WTC11 (cell line): ENCODE data around the gene TBC1D22A. TPM values are rescaled to one million over a fixed set of nuclear protein-coding genes. Genes with fewer than 3 reads are reported as not detected.

Experiments used
- ATAC-seq: fragments of 200-7000 bp; cut with Tn5 transposase; 2 replicates; pipeline ENCODE4 v1.10.0; 2021; ENCODE audit warnings: mild to moderate bottlenecking, moderate library complexity
- CTCF ChIA-PET: fragments of 300-600 bp; sonication (Branson Sonifier 250); formaldehyde crosslinking; loops from one replicate; lab custom pipeline; 2021; ENCODE audit warnings: antibody characterized with exemption; lab: Charles Lee
- POLR2A ChIA-PET: fragments of 350-600 bp; sonication (Branson Sonifier 250); formaldehyde crosslinking; loops from one replicate; lab custom pipeline; 2021; ENCODE audit warnings: antibody characterized with exemption; lab: Charles Lee
- DNase-seq: peaks from one replicate; pipeline ENCODE4 v3.0.0; 2021; ENCODE audit warnings: low spot score
- H3K27ac Mint-ChIP-seq: 2 replicates; pipeline ENCODE4 v1.8.0; 2021; ENCODE audit warnings: mixed read lengths
- H3K27me3 Mint-ChIP-seq: 2 replicates; pipeline ENCODE4 v1.8.0; 2021; ENCODE audit warnings: low read depth, mild to moderate bottlenecking, moderate library complexity, mixed read lengths
- H3K36me3 Mint-ChIP-seq: 2 replicates; pipeline ENCODE4 v1.8.0; 2021; ENCODE audit warnings: mixed read lengths
- H3K4me1 Mint-ChIP-seq: 2 replicates; pipeline ENCODE4 v1.8.0; 2022; ENCODE audit warnings: mixed read lengths
- H3K4me3 Mint-ChIP-seq: 2 replicates; pipeline ENCODE4 v1.8.0; 2021; ENCODE audit warnings: mild to moderate bottlenecking, moderate library complexity, mixed read lengths
- H3K9me3 Mint-ChIP-seq: 2 replicates; pipeline ENCODE4 v1.8.0; 2021; ENCODE audit warnings: mixed read lengths
- ATF1 ChIP-seq: sonication (generic); formaldehyde crosslinking; IDR thresholded peaks from 2 replicates; pipeline ENCODE4 v1.8.1; 2023; ENCODE audit warnings: mild to moderate bottlenecking, moderate library complexity, missing genetic modification reagents
- CBFB ChIP-seq: sonication (generic); formaldehyde crosslinking; IDR thresholded peaks from 2 replicates; pipeline ENCODE4 v1.8.1; 2022; ENCODE audit warnings: mild to moderate bottlenecking, low read depth, missing genetic modification reagents
- CREB1 ChIP-seq: sonication (generic); formaldehyde crosslinking; IDR thresholded peaks from 2 replicates; pipeline ENCODE4 v1.8.0; 2023; ENCODE audit warnings: mild to moderate bottlenecking, missing genetic modification reagents
- FOXJ3 ChIP-seq: sonication (generic); formaldehyde crosslinking; IDR thresholded peaks from 2 replicates; pipeline ENCODE4 v1.9.0; 2021; ENCODE audit warnings: missing genetic modification reagents, mild to moderate bottlenecking, borderline replicate concordance
- JUN ChIP-seq: sonication (generic); formaldehyde crosslinking; IDR thresholded peaks from 2 replicates; pipeline ENCODE4 v1.8.0; 2023; ENCODE audit warnings: mild to moderate bottlenecking, missing genetic modification reagents
- MYBL2 ChIP-seq: sonication (generic); formaldehyde crosslinking; IDR thresholded peaks from 2 replicates; pipeline ENCODE4 v1.8.1; 2023; ENCODE audit warnings: mild to moderate bottlenecking, moderate library complexity, missing genetic modification reagents
- NR1H2 ChIP-seq: sonication (generic); formaldehyde crosslinking; IDR thresholded peaks from 2 replicates; pipeline ENCODE4 v1.9.0; 2021; ENCODE audit warnings: mild to moderate bottlenecking, moderate library complexity, missing genetic modification reagents
- NR2C2 ChIP-seq: sonication (generic); formaldehyde crosslinking; IDR thresholded peaks from 2 replicates; pipeline ENCODE4 v1.8.0; 2022; ENCODE audit warnings: mild to moderate bottlenecking, missing genetic modification reagents
- OVOL2 ChIP-seq: fragments of 250-450 bp; sonication (Bioruptor Pico); IDR thresholded peaks from 2 replicates; pipeline ENCODE4 v1.9.0; 2021; ENCODE audit warnings: mild to moderate bottlenecking, borderline replicate concordance
- PRRX2 ChIP-seq: fragments of 250-450 bp; sonication (Bioruptor Pico); IDR thresholded peaks from 2 replicates; pipeline ENCODE4 v1.8.0; 2021; ENCODE audit warnings: mild to moderate bottlenecking
- RORB ChIP-seq: fragments of 250-450 bp; sonication (Bioruptor Pico); IDR thresholded peaks from 2 replicates; pipeline ENCODE4 v1.9.0; 2021; ENCODE audit warnings: mild to moderate bottlenecking
- ZNF121 ChIP-seq: sonication (generic); formaldehyde crosslinking; IDR thresholded peaks from 2 replicates; pipeline ENCODE4 v1.8.0; 2023; ENCODE audit warnings: missing genetic modification reagents
- ZNF219 ChIP-seq: sonication (generic); formaldehyde crosslinking; IDR thresholded peaks from 2 replicates; pipeline ENCODE4 v1.8.0; 2023; ENCODE audit warnings: missing genetic modification reagents, mild to moderate bottlenecking, borderline replicate concordance
- ZNF671 ChIP-seq: fragments of 250-450 bp; sonication (Bioruptor Pico); IDR thresholded peaks from 2 replicates; pipeline ENCODE4 v1.8.0; 2021; ENCODE audit warnings: mild to moderate bottlenecking
- total RNA-seq: library from RNA; stranded (reverse); gene quantifications from 3 replicates; pipeline ENCODE4 v1.2.3, GENCODE V29; 2021
- TF ChIP-seq, protein P1 (sequence below): fragments of 250-450 bp; sonication (Bioruptor Pico); IDR thresholded peaks from 2 replicates; pipeline ENCODE4 v1.8.0; 2021; ENCODE audit warnings: mild to moderate bottlenecking
- TF ChIP-seq, protein P2 (sequence below): sonication (generic); formaldehyde crosslinking; IDR thresholded peaks from 2 replicates; pipeline ENCODE4 v1.8.1; 2022; ENCODE audit warnings: mild to moderate bottlenecking, missing genetic modification reagents, moderate library complexity, borderline replicate concordance
- TF ChIP-seq, protein P3 (sequence below): sonication (generic); formaldehyde crosslinking; IDR thresholded peaks from 2 replicates; pipeline ENCODE4 v1.8.1; 2023; ENCODE audit warnings: mild to moderate bottlenecking, missing genetic modification reagents, borderline replicate concordance
- TF ChIP-seq, protein P4 (sequence below): sonication (generic); formaldehyde crosslinking; IDR thresholded peaks from 2 replicates; pipeline ENCODE4 v1.8.0; 2022; ENCODE audit warnings: mild to moderate bottlenecking, missing genetic modification reagents
- TF ChIP-seq, protein P5 (sequence below): fragments of 250-450 bp; sonication (Bioruptor Pico); IDR thresholded peaks from 2 replicates; pipeline ENCODE4 v1.9.0; 2021; ENCODE audit warnings: mild to moderate bottlenecking
- TF ChIP-seq, protein P6 (sequence below): sonication (generic); formaldehyde crosslinking; IDR thresholded peaks from 2 replicates; pipeline ENCODE4 v1.8.0; 2023; ENCODE audit warnings: missing genetic modification reagents, mild to moderate bottlenecking, borderline replicate concordance
- TF ChIP-seq, protein P7 (sequence below): sonication (generic); formaldehyde crosslinking; IDR thresholded peaks from 2 replicates; pipeline ENCODE4 v1.8.0; 2023; ENCODE audit warnings: mild to moderate bottlenecking, missing genetic modification reagents

The TBC1D22A gene
- total RNA-seq, 1 experiment from 2014 or later: 18.1 TPM

DNA sequence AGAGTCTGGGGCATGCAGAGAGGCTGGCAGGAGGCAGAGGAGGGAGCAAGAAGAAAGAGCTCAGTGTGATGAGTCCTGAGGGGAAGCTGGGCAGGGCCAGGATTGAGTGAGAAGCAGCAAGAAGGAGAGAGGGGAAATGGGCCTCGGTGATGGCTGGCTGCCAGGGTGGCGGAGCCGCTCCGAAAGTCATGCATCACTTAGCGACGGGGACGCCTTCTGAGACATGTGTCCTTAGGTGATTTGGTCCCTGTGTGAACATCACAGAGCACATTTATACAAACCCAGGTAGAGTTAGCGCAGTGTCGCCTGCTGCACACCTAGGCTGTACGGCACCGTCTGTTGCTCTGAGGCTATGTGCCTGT is 15.1 kb downstream of the TBC1D22A start (continued):
- TF ChIP-seq, protein P1, sequence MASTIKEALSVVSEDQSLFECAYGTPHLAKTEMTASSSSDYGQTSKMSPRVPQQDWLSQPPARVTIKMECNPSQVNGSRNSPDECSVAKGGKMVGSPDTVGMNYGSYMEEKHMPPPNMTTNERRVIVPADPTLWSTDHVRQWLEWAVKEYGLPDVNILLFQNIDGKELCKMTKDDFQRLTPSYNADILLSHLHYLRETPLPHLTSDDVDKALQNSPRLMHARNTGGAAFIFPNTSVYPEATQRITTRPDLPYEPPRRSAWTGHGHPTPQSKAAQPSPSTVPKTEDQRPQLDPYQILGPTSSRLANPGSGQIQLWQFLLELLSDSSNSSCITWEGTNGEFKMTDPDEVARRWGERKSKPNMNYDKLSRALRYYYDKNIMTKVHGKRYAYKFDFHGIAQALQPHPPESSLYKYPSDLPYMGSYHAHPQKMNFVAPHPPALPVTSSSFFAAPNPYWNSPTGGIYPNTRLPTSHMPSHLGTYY (CRISPR knock-in tag): no peak
- TF ChIP-seq CREB1 (no peak), ZNF671 (CRISPR knock-in tag) (no peak)

DNA sequence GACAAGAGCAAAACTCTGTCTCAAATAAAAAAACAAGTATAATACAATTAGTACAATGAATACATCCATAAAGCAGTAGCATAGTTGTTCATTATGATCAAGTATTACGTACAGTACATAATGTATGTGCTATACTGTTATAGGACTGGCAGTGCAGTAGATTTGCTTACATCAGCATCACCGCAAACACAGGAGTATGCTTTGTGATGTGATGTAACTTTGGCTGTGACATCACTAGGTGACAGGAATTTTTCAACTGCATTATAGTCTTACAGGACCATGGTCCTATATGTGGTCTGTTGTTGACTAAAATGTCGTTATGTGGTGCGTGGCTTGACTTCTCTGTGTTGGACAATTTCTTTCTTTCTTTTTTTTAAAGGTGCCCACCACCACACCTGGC is 16.6 kb downstream of the TBC1D22A start:
- no peak for ATAC-seq
- Mint-ChIP-seq H3K4me3 (no peak overlapping the region), H3K36me3 (no peaks in the 10 kb centered on the region), H3K27me3 (no peaks in the 10 kb centered on the region), H3K27ac (no peak overlapping the region), H3K9me3 (no peaks in the 10 kb centered on the region), H3K4me1 (peaks cover 9% of the 10 kb centered on the region)
- no peak for DNase-seq
- TF ChIP-seq JUN (CRISPR knock-in tag) (no peak), ZNF121 (CRISPR knock-in tag) (no peak), FOXJ3 (no peak), CBFB (CRISPR knock-in tag) (no peak), RORB (CRISPR knock-in tag) (no peak), NR2C2 (CRISPR knock-in tag) (no peak), NR1H2 (CRISPR knock-in tag) (no peak), ATF1 (CRISPR knock-in tag) (no peak), PRRX2 (CRISPR knock-in tag) (no peak), MYBL2 (CRISPR knock-in tag) (no peak), ZNF219 (CRISPR knock-in tag) (no peak)
- TF ChIP-seq, protein P2, sequence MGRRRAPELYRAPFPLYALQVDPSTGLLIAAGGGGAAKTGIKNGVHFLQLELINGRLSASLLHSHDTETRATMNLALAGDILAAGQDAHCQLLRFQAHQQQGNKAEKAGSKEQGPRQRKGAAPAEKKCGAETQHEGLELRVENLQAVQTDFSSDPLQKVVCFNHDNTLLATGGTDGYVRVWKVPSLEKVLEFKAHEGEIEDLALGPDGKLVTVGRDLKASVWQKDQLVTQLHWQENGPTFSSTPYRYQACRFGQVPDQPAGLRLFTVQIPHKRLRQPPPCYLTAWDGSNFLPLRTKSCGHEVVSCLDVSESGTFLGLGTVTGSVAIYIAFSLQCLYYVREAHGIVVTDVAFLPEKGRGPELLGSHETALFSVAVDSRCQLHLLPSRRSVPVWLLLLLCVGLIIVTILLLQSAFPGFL: no peak
- TF ChIP-seq, protein P3, sequence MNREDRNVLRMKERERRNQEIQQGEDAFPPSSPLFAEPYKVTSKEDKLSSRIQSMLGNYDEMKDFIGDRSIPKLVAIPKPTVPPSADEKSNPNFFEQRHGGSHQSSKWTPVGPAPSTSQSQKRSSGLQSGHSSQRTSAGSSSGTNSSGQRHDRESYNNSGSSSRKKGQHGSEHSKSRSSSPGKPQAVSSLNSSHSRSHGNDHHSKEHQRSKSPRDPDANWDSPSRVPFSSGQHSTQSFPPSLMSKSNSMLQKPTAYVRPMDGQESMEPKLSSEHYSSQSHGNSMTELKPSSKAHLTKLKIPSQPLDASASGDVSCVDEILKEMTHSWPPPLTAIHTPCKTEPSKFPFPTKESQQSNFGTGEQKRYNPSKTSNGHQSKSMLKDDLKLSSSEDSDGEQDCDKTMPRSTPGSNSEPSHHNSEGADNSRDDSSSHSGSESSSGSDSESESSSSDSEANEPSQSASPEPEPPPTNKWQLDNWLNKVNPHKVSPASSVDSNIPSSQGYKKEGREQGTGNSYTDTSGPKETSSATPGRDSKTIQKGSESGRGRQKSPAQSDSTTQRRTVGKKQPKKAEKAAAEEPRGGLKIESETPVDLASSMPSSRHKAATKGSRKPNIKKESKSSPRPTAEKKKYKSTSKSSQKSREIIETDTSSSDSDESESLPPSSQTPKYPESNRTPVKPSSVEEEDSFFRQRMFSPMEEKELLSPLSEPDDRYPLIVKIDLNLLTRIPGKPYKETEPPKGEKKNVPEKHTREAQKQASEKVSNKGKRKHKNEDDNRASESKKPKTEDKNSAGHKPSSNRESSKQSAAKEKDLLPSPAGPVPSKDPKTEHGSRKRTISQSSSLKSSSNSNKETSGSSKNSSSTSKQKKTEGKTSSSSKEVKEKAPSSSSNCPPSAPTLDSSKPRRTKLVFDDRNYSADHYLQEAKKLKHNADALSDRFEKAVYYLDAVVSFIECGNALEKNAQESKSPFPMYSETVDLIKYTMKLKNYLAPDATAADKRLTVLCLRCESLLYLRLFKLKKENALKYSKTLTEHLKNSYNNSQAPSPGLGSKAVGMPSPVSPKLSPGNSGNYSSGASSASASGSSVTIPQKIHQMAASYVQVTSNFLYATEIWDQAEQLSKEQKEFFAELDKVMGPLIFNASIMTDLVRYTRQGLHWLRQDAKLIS (CRISPR knock-in tag): no peak
- TF ChIP-seq, protein P4, sequence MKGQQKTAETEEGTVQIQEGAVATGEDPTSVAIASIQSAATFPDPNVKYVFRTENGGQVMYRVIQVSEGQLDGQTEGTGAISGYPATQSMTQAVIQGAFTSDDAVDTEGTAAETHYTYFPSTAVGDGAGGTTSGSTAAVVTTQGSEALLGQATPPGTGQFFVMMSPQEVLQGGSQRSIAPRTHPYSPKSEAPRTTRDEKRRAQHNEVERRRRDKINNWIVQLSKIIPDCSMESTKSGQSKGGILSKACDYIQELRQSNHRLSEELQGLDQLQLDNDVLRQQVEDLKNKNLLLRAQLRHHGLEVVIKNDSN (CRISPR knock-in tag): no peak
- TF ChIP-seq, protein P5, sequence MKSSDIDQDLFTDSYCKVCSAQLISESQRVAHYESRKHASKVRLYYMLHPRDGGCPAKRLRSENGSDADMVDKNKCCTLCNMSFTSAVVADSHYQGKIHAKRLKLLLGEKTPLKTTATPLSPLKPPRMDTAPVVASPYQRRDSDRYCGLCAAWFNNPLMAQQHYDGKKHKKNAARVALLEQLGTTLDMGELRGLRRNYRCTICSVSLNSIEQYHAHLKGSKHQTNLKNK (CRISPR knock-in tag): no peak
- ChIA-PET POLR2A (no interaction called here), CTCF (interaction anchor here (2.0 kb wide), 1 partner anchor 20 kb away, joined by 10 read pairs; no protein-coding TSS in a partner anchor)

DNA sequence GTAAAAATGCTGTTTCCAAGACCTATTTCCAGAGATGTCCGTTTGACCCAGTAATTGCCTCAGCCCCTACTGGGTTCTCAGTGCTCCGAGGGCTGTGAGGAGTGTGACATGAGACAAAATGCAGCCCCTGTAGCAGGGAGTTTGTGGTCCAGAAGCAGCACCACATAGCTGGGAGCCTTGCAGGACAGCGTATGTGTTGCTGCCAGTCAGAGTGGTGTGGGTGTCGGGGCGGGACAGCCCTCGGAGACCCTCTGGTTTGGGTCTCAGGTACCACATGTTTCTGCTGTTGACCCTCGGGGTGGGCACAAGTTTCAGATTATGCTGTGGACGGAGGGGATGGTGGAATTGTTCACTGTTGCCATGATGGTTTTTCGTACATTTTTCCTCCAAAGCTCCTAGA is 17.2 kb downstream of the TBC1D22A start:
- ChIA-PET CTCF (interaction anchor here (1.2 to 2.0 kb wide), 2 partner anchors 19 to 24 kb away, joined by 7 to 10 read pairs; no protein-coding TSS in a partner anchor), POLR2A (no interaction called here)
- Mint-ChIP-seq H3K27me3 (no peaks in the 10 kb centered on the region), H3K27ac (no peak overlapping the region; the same call in 1 of the 2 replicates), H3K9me3 (no peaks in the 10 kb centered on the region), H3K36me3 (no peaks in the 10 kb centered on the region), H3K4me3 (no peak overlapping the region), H3K4me1 (peaks cover 4% of the 10 kb centered on the region)
- ATAC-seq (no peak), DNase-seq (no peak)
- TF ChIP-seq, protein P6, sequence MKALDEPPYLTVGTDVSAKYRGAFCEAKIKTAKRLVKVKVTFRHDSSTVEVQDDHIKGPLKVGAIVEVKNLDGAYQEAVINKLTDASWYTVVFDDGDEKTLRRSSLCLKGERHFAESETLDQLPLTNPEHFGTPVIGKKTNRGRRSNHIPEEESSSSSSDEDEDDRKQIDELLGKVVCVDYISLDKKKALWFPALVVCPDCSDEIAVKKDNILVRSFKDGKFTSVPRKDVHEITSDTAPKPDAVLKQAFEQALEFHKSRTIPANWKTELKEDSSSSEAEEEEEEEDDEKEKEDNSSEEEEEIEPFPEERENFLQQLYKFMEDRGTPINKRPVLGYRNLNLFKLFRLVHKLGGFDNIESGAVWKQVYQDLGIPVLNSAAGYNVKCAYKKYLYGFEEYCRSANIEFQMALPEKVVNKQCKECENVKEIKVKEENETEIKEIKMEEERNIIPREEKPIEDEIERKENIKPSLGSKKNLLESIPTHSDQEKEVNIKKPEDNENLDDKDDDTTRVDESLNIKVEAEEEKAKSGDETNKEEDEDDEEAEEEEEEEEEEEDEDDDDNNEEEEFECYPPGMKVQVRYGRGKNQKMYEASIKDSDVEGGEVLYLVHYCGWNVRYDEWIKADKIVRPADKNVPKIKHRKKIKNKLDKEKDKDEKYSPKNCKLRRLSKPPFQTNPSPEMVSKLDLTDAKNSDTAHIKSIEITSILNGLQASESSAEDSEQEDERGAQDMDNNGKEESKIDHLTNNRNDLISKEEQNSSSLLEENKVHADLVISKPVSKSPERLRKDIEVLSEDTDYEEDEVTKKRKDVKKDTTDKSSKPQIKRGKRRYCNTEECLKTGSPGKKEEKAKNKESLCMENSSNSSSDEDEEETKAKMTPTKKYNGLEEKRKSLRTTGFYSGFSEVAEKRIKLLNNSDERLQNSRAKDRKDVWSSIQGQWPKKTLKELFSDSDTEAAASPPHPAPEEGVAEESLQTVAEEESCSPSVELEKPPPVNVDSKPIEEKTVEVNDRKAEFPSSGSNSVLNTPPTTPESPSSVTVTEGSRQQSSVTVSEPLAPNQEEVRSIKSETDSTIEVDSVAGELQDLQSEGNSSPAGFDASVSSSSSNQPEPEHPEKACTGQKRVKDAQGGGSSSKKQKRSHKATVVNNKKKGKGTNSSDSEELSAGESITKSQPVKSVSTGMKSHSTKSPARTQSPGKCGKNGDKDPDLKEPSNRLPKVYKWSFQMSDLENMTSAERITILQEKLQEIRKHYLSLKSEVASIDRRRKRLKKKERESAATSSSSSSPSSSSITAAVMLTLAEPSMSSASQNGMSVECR (CRISPR knock-in tag): no peak
- TF ChIP-seq OVOL2 (CRISPR knock-in tag) (no peak), NR2C2 (CRISPR knock-in tag) (no peak)
- TF ChIP-seq, protein P7, sequence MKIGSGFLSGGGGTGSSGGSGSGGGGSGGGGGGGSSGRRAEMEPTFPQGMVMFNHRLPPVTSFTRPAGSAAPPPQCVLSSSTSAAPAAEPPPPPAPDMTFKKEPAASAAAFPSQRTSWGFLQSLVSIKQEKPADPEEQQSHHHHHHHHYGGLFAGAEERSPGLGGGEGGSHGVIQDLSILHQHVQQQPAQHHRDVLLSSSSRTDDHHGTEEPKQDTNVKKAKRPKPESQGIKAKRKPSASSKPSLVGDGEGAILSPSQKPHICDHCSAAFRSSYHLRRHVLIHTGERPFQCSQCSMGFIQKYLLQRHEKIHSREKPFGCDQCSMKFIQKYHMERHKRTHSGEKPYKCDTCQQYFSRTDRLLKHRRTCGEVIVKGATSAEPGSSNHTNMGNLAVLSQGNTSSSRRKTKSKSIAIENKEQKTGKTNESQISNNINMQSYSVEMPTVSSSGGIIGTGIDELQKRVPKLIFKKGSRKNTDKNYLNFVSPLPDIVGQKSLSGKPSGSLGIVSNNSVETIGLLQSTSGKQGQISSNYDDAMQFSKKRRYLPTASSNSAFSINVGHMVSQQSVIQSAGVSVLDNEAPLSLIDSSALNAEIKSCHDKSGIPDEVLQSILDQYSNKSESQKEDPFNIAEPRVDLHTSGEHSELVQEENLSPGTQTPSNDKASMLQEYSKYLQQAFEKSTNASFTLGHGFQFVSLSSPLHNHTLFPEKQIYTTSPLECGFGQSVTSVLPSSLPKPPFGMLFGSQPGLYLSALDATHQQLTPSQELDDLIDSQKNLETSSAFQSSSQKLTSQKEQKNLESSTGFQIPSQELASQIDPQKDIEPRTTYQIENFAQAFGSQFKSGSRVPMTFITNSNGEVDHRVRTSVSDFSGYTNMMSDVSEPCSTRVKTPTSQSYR: no peak
